Fibroblast of lung (primary cell): Measurements from ENCODE around the gene HEPACAM. TPM values are rescaled to one million over a fixed set of nuclear protein-coding genes. Genes with fewer than 3 reads are reported as not detected.

Experiments used
- DNase-seq, 2 donors: peaks; one replicate each; pipeline versions ENCODE4 v3.0.0 to v3.0.0-alpha.2; 2010; ENCODE audit warnings: low read depth in 2 of 2
- H2AFZ ChIP-seq: 2 replicates; pipeline ENCODE4 v1.5.1; 2012; ENCODE audit warnings: low read length, control low read depth, inconsistent platforms
- H3K27ac ChIP-seq: 2 replicates; pipeline ENCODE4 v1.5.1; 2011; ENCODE audit warnings: low read length, control low read depth; ENCODE audit not compliant: insufficient read depth
- H3K27me3 ChIP-seq: 2 replicates; pipeline ENCODE4 v1.5.1; 2011; ENCODE audit warnings: mild to moderate bottlenecking, low read length; ENCODE audit not compliant: control insufficient read depth, insufficient read depth
- H3K36me3 ChIP-seq: 2 replicates; pipeline ENCODE4 v1.5.1; 2011; ENCODE audit warnings: low read length; ENCODE audit not compliant: control insufficient read depth, insufficient read depth
- H3K4me1 ChIP-seq: 2 replicates; pipeline ENCODE4 v1.5.1; 2011; ENCODE audit warnings: low read length; ENCODE audit not compliant: control insufficient read depth, insufficient read depth; ENCODE audit errors: extremely low read depth
- H3K4me2 ChIP-seq: 2 replicates; pipeline ENCODE4 v1.5.1; 2011; ENCODE audit warnings: low read length, control low read depth; ENCODE audit not compliant: insufficient read depth; ENCODE audit errors: extremely low read depth
- H3K4me3 ChIP-seq, 4 experiments: fragments of 200-600 bp in 1 of 4; sonication (generic) in 1 of 4; replicated peaks in 1 of 4; 2 replicates each; pipeline ENCODE4 v1.5.1; 2011 to 2016; ENCODE audit warnings: low read length in 4 of 4, low read depth in 3 of 4, mild to moderate bottlenecking in 3 of 4, control low read depth in 2 of 4, inconsistent platforms in 1 of 4, mixed read lengths in 1 of 4; ENCODE audit not compliant: insufficient read depth in 1 of 4; ENCODE audit errors: control extremely low read depth in 1 of 4
- H3K79me2 ChIP-seq: 2 replicates; pipeline ENCODE4 v1.5.1; 2012; ENCODE audit warnings: mild to moderate bottlenecking, low read length, inconsistent platforms; ENCODE audit not compliant: control insufficient read depth, insufficient read depth
- H3K9ac ChIP-seq: 2 replicates; pipeline ENCODE4 v1.5.1; 2011; ENCODE audit warnings: mild to moderate bottlenecking, low read length, control low read depth; ENCODE audit not compliant: insufficient read depth
- H3K9me3 ChIP-seq: 2 replicates; pipeline ENCODE4 v1.5.1; 2012; ENCODE audit warnings: low read depth, low read length; ENCODE audit not compliant: control insufficient read depth, insufficient read depth
- H4K20me1 ChIP-seq: 2 replicates; pipeline ENCODE4 v1.5.1; 2011; ENCODE audit warnings: low read length; ENCODE audit not compliant: control insufficient read depth, insufficient read depth; ENCODE audit errors: extremely low read depth
- CTCF ChIP-seq, 2 donors: IDR thresholded peaks in 1 of 2; conservative IDR thresholded peaks in 1 of 2; 1 replicate in 1 of 2; 2 replicates in 1 of 2; pipeline ENCODE4 v1.5.1; 2011 to 2012; ENCODE audit warnings: low read length in 2 of 2, control low read depth in 1 of 2, inconsistent platforms in 1 of 2, low read depth in 1 of 2, mild to moderate bottlenecking in 1 of 2
- EZH2 ChIP-seq: IDR thresholded peaks from 2 replicates; pipeline ENCODE4 v1.5.1; 2012; ENCODE audit warnings: low read length, control low read depth, mild to moderate bottlenecking; ENCODE audit errors: missing control alignments
- polyA plus RNA-seq, 2 donors: library from polyadenylated mRNA; depleted of rRNA in 1 of 2; stranded (reverse) in 1 of 2; unstranded in 1 of 2; fragments of >200 nt; gene quantifications; 2 replicates each; pipeline ENCODE4 v1.2.1, GENCODE V29; 2011 to 2012; ENCODE audit warnings: missing spikeins in 1 of 2
- total RNA-seq: library from RNA; depleted of rRNA; stranded (reverse); fragments of >200 nt; gene quantifications from 2 replicates; pipeline ENCODE4 v1.2.1, GENCODE V29; 2014

Gene HEPACAM
- total and polyA plus RNA-seq, 2 donors (not counting 1 experiment from before 2014, with no cell fraction given), result under 0.01 to 0.11 TPM

- no peak for DNase-seq
- Histone ChIP-seq H3K4me2 (no peak overlapping the region), H3K9me3 (no peaks in the 10 kb centered on the region), H3K27me3 (no peaks in the 10 kb centered on the region), H3K36me3 (no peaks in the 10 kb centered on the region), H3K4me1 (peaks cover 3% of the 10 kb centered on the region), H3K4me3 (no peak overlapping the region), H2AFZ (no peak overlapping the region), H3K79me2 (no peaks in the 10 kb centered on the region), H4K20me1 (no peaks in the 10 kb centered on the region), H3K9ac (no peak overlapping the region), H3K27ac (no peak overlapping the region)
- TF ChIP-seq CTCF (conservative IDR thresholded peaks at IDR 0.05 in 1 of 2, IDR thresholded peaks at IDR 0.05 in 1 of 2; ENCODE audit: low read depth in 1 of 2, low read length in 2 of 2) (no peak), EZH2 (no peak)
Measured at GRCh38 chr11:124890683-124891372, 45.0 kb downstream of the HEPACAM start.

GRCh38 chr11:124890151-124890550 is 45.7 kb downstream of the HEPACAM start:
- Histone ChIP-seq H3K27ac (no peak overlapping the region), H3K9ac (no peak overlapping the region), H3K27me3 (no peaks in the 10 kb centered on the region), H3K36me3 (no peaks in the 10 kb centered on the region), H4K20me1 (no peaks in the 10 kb centered on the region), H3K4me1 (peaks cover 3% of the 10 kb centered on the region), H2AFZ (no peak overlapping the region), H3K79me2 (no peaks in the 10 kb centered on the region), H3K4me2 (no peak overlapping the region), H3K4me3 (no peak overlapping the region), H3K9me3 (no peaks in the 10 kb centered on the region)
- no peak for TF ChIP-seq EZH2
- no peak for TF ChIP-seq CTCF (conservative IDR thresholded peaks at IDR 0.05 in 1 of 2, IDR thresholded peaks at IDR 0.05 in 1 of 2; ENCODE audit: low read depth in 1 of 2, low read length in 2 of 2)
- DNase-seq, result no peak

- Histone ChIP-seq H3K4me1 (peaks cover 3% of the 10 kb centered on the region), H3K4me2 (no peak overlapping the region), H3K36me3 (no peaks in the 10 kb centered on the region), H3K27me3 (no peaks in the 10 kb centered on the region), H3K9me3 (no peaks in the 10 kb centered on the region), H2AFZ (no peak overlapping the region), H3K27ac (no peak overlapping the region), H3K9ac (no peak overlapping the region), H3K4me3 (no peak overlapping the region), H4K20me1 (no peaks in the 10 kb centered on the region), H3K79me2 (no peaks in the 10 kb centered on the region)
- no peak for DNase-seq
- TF ChIP-seq CTCF (conservative IDR thresholded peaks at IDR 0.05 in 1 of 2, IDR thresholded peaks at IDR 0.05 in 1 of 2; ENCODE audit: low read depth in 1 of 2, low read length in 2 of 2) (no peak), EZH2 (no peak)
Measured at GRCh38 chr11:124889191-124890091, 46.4 kb downstream of the HEPACAM start.
